ENCODE measurements around the gene CCDC102B.

- TF ChIP-seq CTCF (IDR thresholded peaks at IDR 0.05) (no peak), ESRRA (CRISPR knock-in tag; IDR thresholded peaks at IDR 0.05; ENCODE audit: borderline replicate concordance) (no peak), STAT6 (CRISPR knock-in tag; conservative IDR thresholded peaks at IDR 0.05; ENCODE audit: low read depth) (no peak), RORB (CRISPR knock-in tag; IDR thresholded peaks at IDR 0.05) (no peak), NR3C1 (CRISPR knock-in tag; conservative IDR thresholded peaks at IDR 0.05; ENCODE audit: low read depth) (no peak), MAX (CRISPR knock-in tag; IDR thresholded peaks at IDR 0.05) (no peak), CREB1 (CRISPR knock-in tag; IDR thresholded peaks at IDR 0.05) (no peak), FOXJ3 (CRISPR knock-in tag; IDR thresholded peaks at IDR 0.05; ENCODE audit: borderline replicate concordance) (no peak), ZNF121 (CRISPR knock-in tag; IDR thresholded peaks at IDR 0.05) (no peak), ZNF219 (CRISPR knock-in tag; IDR thresholded peaks at IDR 0.05; ENCODE audit: borderline replicate concordance) (no peak), E2F4 (CRISPR knock-in tag; IDR thresholded peaks at IDR 0.05; ENCODE audit: borderline replicate concordance, low read depth) (no peak), TEAD4 (CRISPR knock-in tag; IDR thresholded peaks at IDR 0.05) (no peak)
These were observed 16.9 kb upstream of the CCDC102B start for GRCh38 chr18:68780802-68781635.

Measured in WTC11 (cell line).